ENCODE results near the gene COL6A5. TPM values are rescaled to one million over a fixed set of nuclear protein-coding genes. Genes with fewer than 3 reads are reported as not detected.

Gene COL6A5
- total and polyA plus RNA-seq, 2 of the 13 experiments (the other 11 are each of a cell fraction or from before 2014, with no cell fraction given): not detected

DNA sequence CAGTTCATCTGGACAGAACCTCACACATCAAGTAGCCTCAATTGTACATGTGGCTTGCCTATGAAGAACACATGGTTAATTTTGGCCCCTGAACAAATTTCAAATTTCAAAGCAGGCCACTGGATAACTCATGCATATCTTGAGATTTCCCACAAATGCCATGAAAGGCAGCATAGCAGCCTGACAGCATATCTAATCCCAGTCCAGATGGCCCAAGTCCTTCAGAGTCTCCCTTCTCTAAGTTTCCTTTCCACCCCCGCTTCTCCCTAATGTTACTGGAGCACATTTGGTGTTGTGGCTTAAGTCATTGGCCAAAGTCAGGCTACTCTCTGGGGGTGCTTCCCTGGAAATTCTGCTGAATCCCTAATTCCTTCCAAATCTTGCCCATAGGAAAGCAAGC lies 117.7 kb downstream of the COL6A5 start:
- H3K27me3 ChIP-seq (ENCODE audit: control insufficient read depth in 1 of 2, insufficient read depth in 2 of 2, low read length in 2 of 2): no peaks in the 10 kb centered on the region
- H3K4me3 ChIP-seq (replicated peaks in 1 of 3; ENCODE audit: insufficient read depth in 1 of 3, low read depth in 2 of 3, low read length in 3 of 3): no peak overlapping the region
- POLR2A ChIA-PET: no interaction called here
- H3K36me3 ChIP-seq (replicated peaks in 1 of 2; ENCODE audit: control insufficient read depth in 1 of 2, insufficient read depth in 2 of 2, low read length in 2 of 2): no peaks in the 10 kb centered on the region
- no peak overlapping the region for H3K4me2 ChIP-seq (ENCODE audit: low read depth, low read length)
- no peak overlapping the region for H3K27ac ChIP-seq (ENCODE audit: extremely low read length, insufficient read depth, low read length)
- BruUV-seq (replicated peaks): no TSS peak
- no peak overlapping the region for H3K9ac ChIP-seq (ENCODE audit: insufficient read depth, low read depth, low read length)
- TF ChIP-seq, protein P1, sequence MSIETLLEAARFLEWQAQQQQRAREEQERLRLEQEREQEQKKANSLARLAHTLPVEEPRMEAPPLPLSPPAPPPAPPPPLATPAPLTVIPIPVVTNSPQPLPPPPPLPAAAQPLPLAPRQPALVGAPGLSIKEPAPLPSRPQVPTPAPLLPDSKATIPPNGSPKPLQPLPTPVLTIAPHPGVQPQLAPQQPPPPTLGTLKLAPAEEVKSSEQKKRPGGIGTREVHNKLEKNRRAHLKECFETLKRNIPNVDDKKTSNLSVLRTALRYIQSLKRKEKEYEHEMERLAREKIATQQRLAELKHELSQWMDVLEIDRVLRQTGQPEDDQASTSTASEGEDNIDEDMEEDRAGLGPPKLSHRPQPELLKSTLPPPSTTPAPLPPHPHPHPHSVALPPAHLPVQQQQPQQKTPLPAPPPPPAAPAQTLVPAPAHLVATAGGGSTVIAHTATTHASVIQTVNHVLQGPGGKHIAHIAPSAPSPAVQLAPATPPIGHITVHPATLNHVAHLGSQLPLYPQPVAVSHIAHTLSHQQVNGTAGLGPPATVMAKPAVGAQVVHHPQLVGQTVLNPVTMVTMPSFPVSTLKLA (IDR thresholded peaks at IDR 0.05): peak; percentile 41; the same call in 1 of the 2 replicates
- no peak for TF ChIP-seq ZSCAN20 (CRISPR knock-in tag; IDR thresholded peaks at IDR 0.05; ENCODE audit: borderline replicate concordance)
- no peaks in the 10 kb centered on the region for H3K4me1 ChIP-seq (ENCODE audit: insufficient read depth, low read length)
- no peaks in the 10 kb centered on the region for H4K20me1 ChIP-seq (ENCODE audit: insufficient read depth, low read length)
- no peaks in the 10 kb centered on the region for H3K9me3 ChIP-seq (ENCODE audit: low read length)
- intact Hi-C loops (cut with micrococcal nuclease; ENCODE audit: unreplicated experiment) (no loop called here), in situ Hi-C loops (cut with HindIII; ENCODE audit: extremely low pct_ligation_motif_present, low pct_unique_long_range_greater_than_20kb) (no loop called here)
- no peaks in the 10 kb centered on the region for H3K79me2 ChIP-seq (ENCODE audit: insufficient read depth, low read length)
- CTCF ChIA-PET (ENCODE audit: low intra/inter-chr PET ratio, low total read pairs): no interaction called here
- FAIRE-seq (no peak), DNase-seq (ENCODE audit: low spot score) (no peak), ATAC-seq (no peak)
- WGBS (ENCODE audit: low lambda C conversion rate): 0% methylated on average over 1 of the region's 1 CpG
- no peak overlapping the region for H2AFZ ChIP-seq (ENCODE audit: low read length)

DNA sequence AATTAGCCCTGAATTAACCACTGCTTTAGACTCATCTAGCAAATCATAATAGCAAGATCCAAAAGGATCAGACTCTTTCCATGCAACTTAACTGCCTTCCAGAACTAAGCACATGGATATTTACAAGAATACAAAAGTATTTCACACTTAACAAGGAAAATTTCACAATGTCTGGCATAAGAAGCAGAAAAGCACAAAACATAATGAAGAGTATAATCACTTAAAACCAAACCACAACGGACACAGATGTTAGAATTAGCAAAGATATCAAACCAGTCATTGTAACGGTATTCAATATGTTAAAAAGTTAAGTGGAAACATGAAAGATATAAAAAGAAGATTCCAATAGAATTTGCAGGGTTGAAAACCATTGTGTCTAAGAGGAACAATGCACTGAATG lies 120.0 kb downstream of the COL6A5 start:
- H3K27ac ChIP-seq (ENCODE audit: extremely low read length, insufficient read depth, low read length): no peak overlapping the region
- TF ChIP-seq, protein P2, sequence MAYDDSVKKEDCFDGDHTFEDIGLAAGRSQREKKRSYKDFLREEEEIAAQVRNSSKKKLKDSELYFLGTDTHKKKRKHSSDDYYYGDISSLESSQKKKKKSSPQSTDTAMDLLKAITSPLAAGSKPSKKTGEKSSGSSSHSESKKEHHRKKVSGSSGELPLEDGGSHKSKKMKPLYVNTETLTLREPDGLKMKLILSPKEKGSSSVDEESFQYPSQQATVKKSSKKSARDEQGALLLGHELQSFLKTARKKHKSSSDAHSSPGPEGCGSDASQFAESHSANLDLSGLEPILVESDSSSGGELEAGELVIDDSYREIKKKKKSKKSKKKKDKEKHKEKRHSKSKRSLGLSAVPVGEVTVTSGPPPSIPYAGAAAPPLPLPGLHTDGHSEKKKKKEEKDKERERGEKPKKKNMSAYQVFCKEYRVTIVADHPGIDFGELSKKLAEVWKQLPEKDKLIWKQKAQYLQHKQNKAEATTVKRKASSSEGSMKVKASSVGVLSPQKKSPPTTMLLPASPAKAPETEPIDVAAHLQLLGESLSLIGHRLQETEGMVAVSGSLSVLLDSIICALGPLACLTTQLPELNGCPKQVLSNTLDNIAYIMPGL (CRISPR knock-in tag; IDR thresholded peaks at IDR 0.05; ENCODE audit: borderline replicate concordance in 1 of 2, low read depth in 1 of 2): no peak
- no peak for TF ChIP-seq ZNF446 (CRISPR knock-in tag; IDR thresholded peaks at IDR 0.05)
- TF ChIP-seq NR2F6 (IDR thresholded peaks at IDR 0.05): no peak
- TF ChIP-seq NR2F6 (CRISPR knock-in tag; IDR thresholded peaks at IDR 0.05): no peak
- no peak for TF ChIP-seq ZNF121 (CRISPR knock-in tag; IDR thresholded peaks at IDR 0.05)
- TF ChIP-seq ZNF260 (CRISPR knock-in tag; IDR thresholded peaks at IDR 0.05; ENCODE audit: borderline replicate concordance, low read depth): no peak
- no peak for TF ChIP-seq ZNF660 (CRISPR knock-in tag; IDR thresholded peaks at IDR 0.05; ENCODE audit: borderline replicate concordance, low read depth)
- no peak for TF ChIP-seq ZKSCAN1 (IDR thresholded peaks at IDR 0.05; ENCODE audit: low read length)
- no peak for TF ChIP-seq ZNF761 (CRISPR knock-in tag; conservative IDR thresholded peaks at IDR 0.05)
- no peak for TF ChIP-seq ELF4 (CRISPR knock-in tag; IDR thresholded peaks at IDR 0.05; ENCODE audit: borderline replicate concordance)
- no peak for TF ChIP-seq RBAK (CRISPR knock-in tag; IDR thresholded peaks at IDR 0.05)
- TF ChIP-seq CC2D1A (CRISPR knock-in tag; IDR thresholded peaks at IDR 0.05): no peak
- H2AFZ ChIP-seq (ENCODE audit: low read length): no peak overlapping the region
- H3K4me1 ChIP-seq (ENCODE audit: insufficient read depth, low read length): no peaks in the 10 kb centered on the region
- H3K9me3 ChIP-seq (ENCODE audit: low read length): no peaks in the 10 kb centered on the region
- no peak overlapping the region for H3K4me3 ChIP-seq (replicated peaks in 1 of 3; ENCODE audit: insufficient read depth in 1 of 3, low read depth in 2 of 3, low read length in 3 of 3)
- ChIA-PET CTCF (ENCODE audit: low intra/inter-chr PET ratio, low total read pairs) (no interaction called here), POLR2A (no interaction called here)
- H3K4me2 ChIP-seq (ENCODE audit: low read depth, low read length): no peak overlapping the region
- no peaks in the 10 kb centered on the region for H3K36me3 ChIP-seq (replicated peaks in 1 of 2; ENCODE audit: control insufficient read depth in 1 of 2, insufficient read depth in 2 of 2, low read length in 2 of 2)
- ATAC-seq (no peak), FAIRE-seq (no peak), DNase-seq (ENCODE audit: low spot score) (no peak)
- WGBS (ENCODE audit: low lambda C conversion rate): 0% methylated on average over 2 of the region's 2 CpGs
- H3K27me3 ChIP-seq (ENCODE audit: control insufficient read depth in 1 of 2, insufficient read depth in 2 of 2, low read length in 2 of 2): no peaks in the 10 kb centered on the region
- intact Hi-C loops (cut with micrococcal nuclease; ENCODE audit: unreplicated experiment): no loop called here
- in situ Hi-C loops (cut with HindIII; ENCODE audit: extremely low pct_ligation_motif_present, low pct_unique_long_range_greater_than_20kb): no loop called here
- H3K9ac ChIP-seq (ENCODE audit: insufficient read depth, low read depth, low read length): no peak overlapping the region
- H3K79me2 ChIP-seq (ENCODE audit: insufficient read depth, low read length): no peaks in the 10 kb centered on the region
- H4K20me1 ChIP-seq (ENCODE audit: insufficient read depth, low read length): no peaks in the 10 kb centered on the region
- BruUV-seq (replicated peaks): no TSS peak
